ENCODE data around the gene STX19.

- TF ChIP-seq CTCF (IDR thresholded peaks at IDR 0.05; ENCODE audit: extremely low read depth in 1 of 2, insufficient read depth in 1 of 2, low read depth in 1 of 2, low read length in 2 of 2), result no peak
- no peak for TF ChIP-seq POLR2AphosphoS5 (IDR thresholded peaks at IDR 0.05; ENCODE audit: insufficient read depth, low read depth, low read length)
- no peak for TF ChIP-seq EZH2 (IDR thresholded peaks at IDR 0.05; ENCODE audit: borderline replicate concordance, low read depth, low read length, severe bottlenecking)
- no peak for TF ChIP-seq MYC (IDR thresholded peaks at IDR 0.05; ENCODE audit: low read depth, low read length)
- TF ChIP-seq POLR2A (IDR thresholded peaks at IDR 0.05; ENCODE audit: low read depth, low read length), result no peak
Observed at GRCh38 chr3:94028093-94028837, at the start of gene STX19.
